Trophoblast cell (in vitro differentiated cells and primary cell): ENCODE measurements around the gene RBM4.

Source experiments
- DNase-seq, 2 donors: peaks; one replicate each; pipeline ENCODE4 v3.0.0-alpha.2; 2016
- H2AFZ ChIP-seq: 2 replicates; pipeline ENCODE4 v1.6.1; 2013; ENCODE audit warnings: low read length, moderate library complexity, mild to moderate bottlenecking; ENCODE audit not compliant: insufficient read depth, poor library complexity
- H2AK5ac ChIP-seq: 2 replicates; pipeline ENCODE4 v1.6.1; 2013; ENCODE audit warnings: mild to moderate bottlenecking, low read length
- H2BK120ac ChIP-seq: 2 replicates; pipeline ENCODE4 v1.6.1; 2013; ENCODE audit warnings: low read length, mild to moderate bottlenecking, moderate library complexity; ENCODE audit not compliant: insufficient read depth, poor library complexity
- H2BK12ac ChIP-seq: 2 replicates; pipeline ENCODE4 v1.6.1; 2013; ENCODE audit warnings: mild to moderate bottlenecking, low read length, moderate library complexity
- H2BK5ac ChIP-seq: 2 replicates; pipeline ENCODE4 v1.6.1; 2013; ENCODE audit warnings: low read length, low read depth, moderate library complexity, mild to moderate bottlenecking; ENCODE audit not compliant: poor library complexity
- H3K14ac ChIP-seq: 2 replicates; pipeline ENCODE4 v1.6.1; 2013; ENCODE audit warnings: mild to moderate bottlenecking, low read length
- H3K18ac ChIP-seq: 2 replicates; pipeline ENCODE4 v1.6.1; 2013; ENCODE audit warnings: mild to moderate bottlenecking, low read length
- H3K23ac ChIP-seq: 2 replicates; pipeline ENCODE4 v1.6.1; 2013; ENCODE audit warnings: low read length
- H3K27ac ChIP-seq: 2 replicates; pipeline ENCODE4 v1.5.1; 2013; ENCODE audit warnings: low read depth, mild to moderate bottlenecking, inconsistent platforms, low read length, moderate library complexity
- H3K27me3 ChIP-seq: 2 replicates; pipeline ENCODE4 v1.6.1; 2013; ENCODE audit warnings: inconsistent platforms, mild to moderate bottlenecking, low read length, moderate library complexity; ENCODE audit not compliant: insufficient read depth
- H3K36me3 ChIP-seq, 2 experiments: 1 replicate in 1 of 2; 2 replicates in 1 of 2; pipeline ENCODE4 v1.6.1; 2013; ENCODE audit warnings: low read length in 2 of 2, mild to moderate bottlenecking in 2 of 2, moderate library complexity in 1 of 2; ENCODE audit not compliant: insufficient read depth in 2 of 2, control insufficient read depth in 1 of 2
- H3K4ac ChIP-seq: 2 replicates; pipeline ENCODE4 v1.6.1; 2013; ENCODE audit warnings: low read depth, mild to moderate bottlenecking, low read length, moderate library complexity
- H3K4me1 ChIP-seq, 2 experiments: 1 replicate in 1 of 2; 2 replicates in 1 of 2; pipeline ENCODE4 v1.6.1; 2013; ENCODE audit warnings: low read length in 2 of 2, mild to moderate bottlenecking in 2 of 2, moderate library complexity in 1 of 2; ENCODE audit not compliant: insufficient read depth in 2 of 2, control insufficient read depth in 1 of 2
- H3K4me2 ChIP-seq: 2 replicates; pipeline ENCODE4 v1.6.1; 2013; ENCODE audit warnings: inconsistent platforms, mild to moderate bottlenecking, low read length, moderate library complexity
- H3K4me3 ChIP-seq: 2 replicates; pipeline ENCODE4 v1.5.1; 2013; ENCODE audit warnings: mild to moderate bottlenecking, low read depth, low read length, inconsistent platforms
- H3K79me1 ChIP-seq: one replicate; pipeline ENCODE4 v1.6.1; 2013; ENCODE audit warnings: low read length
- H3K79me2 ChIP-seq: 2 replicates; pipeline ENCODE4 v1.6.1; 2013; ENCODE audit warnings: low read length, mild to moderate bottlenecking; ENCODE audit not compliant: control insufficient read depth, insufficient read depth, poor library complexity
- H3K9ac ChIP-seq: 2 replicates; pipeline ENCODE4 v1.6.1; 2013; ENCODE audit warnings: mild to moderate bottlenecking, low read length
- H3K9me3 ChIP-seq: 2 replicates; pipeline ENCODE4 v1.6.1; 2013; ENCODE audit warnings: low read depth, mild to moderate bottlenecking, control low read depth, inconsistent platforms, low read length; ENCODE audit not compliant: insufficient read depth
- H4K12ac ChIP-seq: 2 replicates; pipeline ENCODE4 v1.6.1; 2013; ENCODE audit warnings: low read depth, mild to moderate bottlenecking, low read length, moderate library complexity
- H4K8ac ChIP-seq: 2 replicates; pipeline ENCODE4 v1.6.1; 2013; ENCODE audit warnings: low read depth, mild to moderate bottlenecking, low read length, moderate library complexity
- H4K91ac ChIP-seq: one replicate; pipeline ENCODE4 v1.6.1; 2013; ENCODE audit warnings: low read depth, mild to moderate bottlenecking, low read length, moderate library complexity
- WGBS: extraction: QIAGEN DNeasy Blood & Tissue Kit; methylation state at CpG from one replicate; pipeline ENCODE4 v1.1.7; 2013; ENCODE audit warnings: missing lambda C conversion rate; ENCODE audit not compliant: insufficient read length, insufficient coverage; ENCODE audit errors: extremely low coverage; 5-methylcytosine and 5-hydroxymethylcytosine counted together

RBM4 gene

GRCh38 chr11:66631883-66632282 is 6.6 kb upstream of the RBM4 start:
- H3K4me1 ChIP-seq: no peaks in the 10 kb centered on the region
- H4K8ac ChIP-seq: no peak overlapping the region
- H2BK120ac ChIP-seq: no peak overlapping the region
- H2AFZ ChIP-seq: no peak overlapping the region
- no peak overlapping the region for H3K27ac ChIP-seq
- no peak overlapping the region for H3K23ac ChIP-seq
- H2BK5ac ChIP-seq: no peak overlapping the region
- H2AK5ac ChIP-seq: no peak overlapping the region
- H3K18ac ChIP-seq: no peak overlapping the region
- no peaks in the 10 kb centered on the region for H3K27me3 ChIP-seq
- no peak overlapping the region for H4K12ac ChIP-seq
- peaks cover 31 to 39% of the 10 kb centered on the region in 2 experiments for H3K36me3 ChIP-seq
- H4K91ac ChIP-seq: no peak overlapping the region
- H3K79me1 ChIP-seq: no peaks in the 10 kb centered on the region
- H3K4me3 ChIP-seq: no peak overlapping the region
- peaks cover 3% of the 10 kb centered on the region for H3K79me2 ChIP-seq
- DNase-seq: no peak
- WGBS: no CpG with 5 or more reads among the region's 6 CpGs
- no peak overlapping the region for H2BK12ac ChIP-seq
- no peak overlapping the region for H3K14ac ChIP-seq
- H3K9me3 ChIP-seq: no peaks in the 10 kb centered on the region
- H3K9ac ChIP-seq: no peak overlapping the region
- peak overlapping the region; percentile 12 for H3K4ac ChIP-seq
- H3K4me2 ChIP-seq: no peak overlapping the region

- no peak overlapping the region for H3K9ac ChIP-seq
- no peak for DNase-seq
- H3K79me2 ChIP-seq: peaks cover 2% of the 10 kb centered on the region
- H3K27ac ChIP-seq: no peak overlapping the region
- no peaks in the 10 kb centered on the region for H3K27me3 ChIP-seq
- no peak overlapping the region for H3K14ac ChIP-seq
- H3K18ac ChIP-seq: no peak overlapping the region
- no peak overlapping the region for H4K91ac ChIP-seq
- no peak overlapping the region for H4K8ac ChIP-seq
- H2BK12ac ChIP-seq: no peak overlapping the region
- no peak overlapping the region for H2BK120ac ChIP-seq
- no CpG with 5 or more reads among the region's 2 CpGs for WGBS
- H2AFZ ChIP-seq: no peak overlapping the region
- H3K9me3 ChIP-seq: no peaks in the 10 kb centered on the region
- no peak overlapping the region for H3K23ac ChIP-seq
- H2AK5ac ChIP-seq: no peak overlapping the region
- H3K4me1 ChIP-seq: peaks cover 2% of the 10 kb centered on the region in 2 experiments
- H3K4me2 ChIP-seq: no peak overlapping the region
- H3K36me3 ChIP-seq: peaks cover 24 to 29% of the 10 kb centered on the region in 2 experiments
- H4K12ac ChIP-seq: no peak overlapping the region
- H3K79me1 ChIP-seq: peaks cover 2% of the 10 kb centered on the region
- H3K4ac ChIP-seq: no peak overlapping the region
- H2BK5ac ChIP-seq: no peak overlapping the region
- no peak overlapping the region for H3K4me3 ChIP-seq
Observed at GRCh38 chr11:66632952-66633351, 5.6 kb upstream of the RBM4 start.

GRCh38 chr11:66636411-66636810 is 2.1 kb upstream of the RBM4 start:
- Histone ChIP-seq H4K8ac (no peak overlapping the region), H3K27me3 (no peaks in the 10 kb centered on the region), H3K9me3 (no peaks in the 10 kb centered on the region), H3K18ac (no peak overlapping the region), H3K4me1 (peaks cover 16 to 22% of the 10 kb centered on the region in 2 experiments), H3K27ac (no peak overlapping the region), H2BK12ac (no peak overlapping the region), H2AK5ac (no peak overlapping the region), H3K4ac (no peak overlapping the region), H3K9ac (no peak overlapping the region), H3K23ac (no peak overlapping the region), H3K4me2 (no peak overlapping the region), H2BK120ac (no peak overlapping the region), H2BK5ac (no peak overlapping the region), H2AFZ (no peak overlapping the region), H3K79me1 (peaks cover 9% of the 10 kb centered on the region), H3K36me3 (peaks cover 14 to 20% of the 10 kb centered on the region in 2 experiments), H3K79me2 (peaks cover 22% of the 10 kb centered on the region), H4K91ac (no peak overlapping the region), H3K4me3 (no peak overlapping the region), H3K14ac (no peak overlapping the region), H4K12ac (no peak overlapping the region)
- DNase-seq: no peak
- no CpG with 5 or more reads among the region's 3 CpGs for WGBS

GRCh38 chr11:66637557-66638176 is 836 bp upstream of the RBM4 start:
- Histone ChIP-seq H3K4me2 (peak overlapping the region; percentile 81), H4K8ac (peak overlapping the region; percentile 95), H4K12ac (peak overlapping the region; percentile 85), H2AK5ac (peak overlapping the region; percentile 81), H3K27ac (peak overlapping the region; percentile 73), H3K4me3 (peak overlapping the region; percentile 64), H3K4ac (peak overlapping the region; percentile 85), H3K4me1 (peaks cover 16 to 23% of the 10 kb centered on the region in 2 experiments), H4K91ac (peak overlapping the region; percentile 70), H3K9ac (no peak overlapping the region), H2BK12ac (no peak overlapping the region), H2BK5ac (no peak overlapping the region), H2BK120ac (no peak overlapping the region), H3K9me3 (no peaks in the 10 kb centered on the region), H3K36me3 (peaks cover 13 to 21% of the 10 kb centered on the region in 2 experiments), H3K79me2 (peaks cover 23% of the 10 kb centered on the region), H3K23ac (no peak overlapping the region), H3K14ac (peak overlapping the region; percentile 92), H3K79me1 (peaks cover 9% of the 10 kb centered on the region), H3K18ac (peak overlapping the region; percentile 91), H3K27me3 (no peaks in the 10 kb centered on the region), H2AFZ (peak overlapping the region; percentile 87)
- WGBS: no CpG with 5 or more reads among the region's 12 CpGs
- DNase-seq: no peak
